Measurements from ENCODE around the gene KRT80.

KRT80 gene

DNA sequence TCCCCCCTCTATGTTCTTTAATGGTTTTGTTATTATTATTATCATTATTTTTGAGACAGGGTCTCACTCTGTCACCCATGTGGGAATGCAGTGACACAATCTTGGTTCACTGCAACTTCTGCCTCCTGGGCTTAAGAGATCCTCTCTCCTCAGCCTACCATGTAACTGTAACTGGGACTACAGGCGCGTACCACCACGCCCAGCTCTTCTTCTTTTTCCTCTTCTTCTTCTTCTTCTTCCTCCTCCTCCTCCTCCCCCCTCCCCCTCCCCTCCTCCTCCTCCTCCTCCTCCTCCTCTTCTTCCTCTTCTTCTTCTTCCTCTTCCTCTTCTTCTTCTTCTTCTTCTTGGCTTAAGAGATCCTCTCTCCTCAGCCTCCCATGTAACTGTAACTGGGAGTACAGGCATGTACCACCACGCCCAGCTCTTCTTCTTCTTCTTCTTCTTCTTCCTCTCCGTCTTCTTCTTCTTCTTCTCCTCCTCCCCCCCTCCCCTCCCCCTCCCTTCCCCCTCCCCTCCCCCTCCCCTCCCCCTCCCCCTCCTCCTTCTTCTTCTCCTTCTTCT, 35.9 kb upstream of the KRT80 start:
- no peak overlapping the region for H3K27ac ChIP-seq (ENCODE audit: low read length)
- DNase-seq (ENCODE audit: low read depth, low spot score) = no peak
- no peak overlapping the region for H3K4me3 ChIP-seq (ENCODE audit: low read length)
- H3K4me1 ChIP-seq (ENCODE audit: control insufficient read depth, insufficient read depth, low read length) = peaks cover 7% of the 10 kb centered on the region
- no CpG with 5 or more reads among the region's 5 CpGs for WGBS (ENCODE audit: insufficient coverage, insufficient read length)
- H3K9me3 ChIP-seq (ENCODE audit: control insufficient read depth, insufficient read depth, low read length) = no peaks in the 10 kb centered on the region
- peaks cover 11% of the 10 kb centered on the region; the same call in 1 of the 2 replicates for H3K27me3 ChIP-seq (ENCODE audit: control insufficient read depth, insufficient read depth, low read length)
- H3K36me3 ChIP-seq (ENCODE audit: control insufficient read depth, insufficient read depth, low read length) = no peaks in the 10 kb centered on the region

DNA sequence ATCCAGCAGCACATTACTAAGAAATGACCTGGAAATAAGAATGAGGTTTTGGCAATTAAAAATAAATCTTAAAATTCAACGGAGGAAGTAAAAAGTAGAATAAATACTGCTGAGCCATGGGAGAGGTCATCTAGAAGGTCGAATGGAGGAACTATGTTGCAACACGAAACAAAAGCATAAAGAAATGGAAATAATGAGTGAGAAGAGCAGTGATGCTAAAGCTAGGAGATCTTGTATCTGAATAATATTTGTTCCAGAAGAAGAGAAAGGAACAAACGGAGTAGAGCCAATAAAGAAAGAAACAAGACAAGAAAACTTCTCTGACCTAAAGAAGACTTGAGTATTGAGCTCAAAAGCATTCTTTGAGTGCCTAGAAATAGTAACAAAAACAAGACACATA, 34.6 kb upstream of the KRT80 start:
- H3K36me3 ChIP-seq (ENCODE audit: control insufficient read depth, insufficient read depth, low read length) = no peaks in the 10 kb centered on the region
- H3K4me3 ChIP-seq (ENCODE audit: low read length) = no peak overlapping the region
- H3K27me3 ChIP-seq (ENCODE audit: control insufficient read depth, insufficient read depth, low read length) = no peaks in the 10 kb centered on the region; the same call in 1 of the 2 replicates
- no peak overlapping the region for H3K27ac ChIP-seq (ENCODE audit: low read length)
- no peak for DNase-seq (ENCODE audit: low read depth, low spot score)
- no peaks in the 10 kb centered on the region for H3K9me3 ChIP-seq (ENCODE audit: control insufficient read depth, insufficient read depth, low read length)
- H3K4me1 ChIP-seq (ENCODE audit: control insufficient read depth, insufficient read depth, low read length) = peaks cover 3% of the 10 kb centered on the region; the same call in 1 of the 2 replicates
- WGBS (ENCODE audit: insufficient coverage, insufficient read length) = no CpG with 5 or more reads among the region's 4 CpGs

DNA sequence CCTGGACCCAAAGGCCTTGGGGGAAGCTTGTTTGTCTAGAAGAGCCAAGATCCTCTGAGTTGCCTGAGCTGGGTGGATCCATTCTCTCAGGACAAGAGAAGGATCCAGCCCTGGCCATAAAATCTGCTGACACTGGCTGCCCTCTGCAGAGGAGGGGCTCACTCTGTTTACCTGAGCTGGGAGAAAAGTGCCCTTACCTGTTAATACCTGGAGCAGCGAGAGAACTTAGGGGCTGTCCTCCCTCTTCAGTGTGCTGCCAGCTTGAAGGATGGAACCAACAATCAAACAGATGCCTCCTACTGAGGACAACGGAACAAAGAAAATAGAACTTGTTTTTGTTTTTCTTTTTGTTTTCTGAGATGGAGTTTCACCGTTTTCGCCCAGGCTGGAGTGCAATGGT, 33.9 kb upstream of the KRT80 start:
- no peak for DNase-seq (ENCODE audit: low read depth, low spot score)
- Histone ChIP-seq H3K4me1 (ENCODE audit: control insufficient read depth, insufficient read depth, low read length) (no peaks in the 10 kb centered on the region), H3K27ac (ENCODE audit: low read length) (no peak overlapping the region), H3K36me3 (ENCODE audit: control insufficient read depth, insufficient read depth, low read length) (no peaks in the 10 kb centered on the region), H3K27me3 (ENCODE audit: control insufficient read depth, insufficient read depth, low read length) (no peaks in the 10 kb centered on the region), H3K9me3 (ENCODE audit: control insufficient read depth, insufficient read depth, low read length) (no peaks in the 10 kb centered on the region), H3K4me3 (ENCODE audit: low read length) (no peak overlapping the region)
- no CpG with 5 or more reads among the region's 4 CpGs for WGBS (ENCODE audit: insufficient coverage, insufficient read length)

DNA sequence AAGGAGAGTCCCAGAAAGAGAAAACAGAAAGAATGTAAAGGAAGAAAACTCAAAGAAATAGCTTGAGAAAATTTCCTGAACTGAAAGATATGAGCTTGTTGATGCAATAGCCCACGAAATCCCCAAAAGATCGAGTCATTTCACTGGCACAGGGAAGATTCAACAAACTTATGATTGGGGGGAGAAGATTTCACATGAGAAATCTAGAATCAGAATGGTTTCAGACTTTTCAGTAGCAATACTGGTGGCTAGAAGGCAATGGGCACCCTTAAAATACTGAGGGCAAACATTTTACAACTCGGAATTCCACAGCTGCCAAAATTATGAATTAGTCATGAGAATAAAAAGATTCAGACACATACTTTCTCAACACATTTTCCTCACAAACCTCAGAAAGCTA, 32.3 kb upstream of the KRT80 start:
- Histone ChIP-seq H3K36me3 (ENCODE audit: control insufficient read depth, insufficient read depth, low read length) (no peaks in the 10 kb centered on the region), H3K27ac (ENCODE audit: low read length) (no peak overlapping the region), H3K9me3 (ENCODE audit: control insufficient read depth, insufficient read depth, low read length) (no peaks in the 10 kb centered on the region), H3K4me3 (ENCODE audit: low read length) (no peak overlapping the region), H3K27me3 (ENCODE audit: control insufficient read depth, insufficient read depth, low read length) (no peaks in the 10 kb centered on the region), H3K4me1 (ENCODE audit: control insufficient read depth, insufficient read depth, low read length) (no peaks in the 10 kb centered on the region)
- DNase-seq (ENCODE audit: low read depth, low spot score) = no peak
- WGBS (ENCODE audit: insufficient coverage, insufficient read length) = no CpG with 5 or more reads among the region's 3 CpGs

DNA sequence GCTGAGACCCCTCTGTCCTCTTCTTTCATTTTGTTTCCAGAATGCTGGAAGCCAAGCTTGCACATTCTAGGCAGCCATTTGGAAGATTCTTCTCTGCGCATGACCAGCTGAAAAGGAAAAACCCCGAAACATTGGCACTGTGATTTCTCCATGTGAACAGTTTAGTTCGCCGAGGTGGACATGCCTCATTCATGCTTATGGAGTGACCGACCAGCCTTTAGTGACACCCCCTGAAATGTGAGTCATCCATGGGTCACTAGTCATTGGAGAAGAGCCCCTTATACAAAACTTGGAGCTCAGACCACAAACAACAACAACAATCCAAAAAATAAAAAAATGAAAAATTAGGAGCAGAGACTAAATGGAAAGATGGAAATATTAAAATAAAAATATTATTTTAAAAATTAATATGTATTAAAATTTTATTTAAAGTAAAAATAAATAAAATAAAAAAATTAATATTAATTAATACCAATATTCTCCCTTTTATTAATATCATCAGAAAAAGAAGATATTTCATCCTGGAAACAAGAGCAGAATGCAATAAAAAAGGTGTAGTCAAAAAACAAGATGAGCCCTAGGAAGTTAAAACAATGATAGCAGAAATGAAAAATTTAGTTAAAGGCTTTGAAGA, 31.7 kb upstream of the KRT80 start:
- Histone ChIP-seq H3K4me1 (ENCODE audit: control insufficient read depth, insufficient read depth, low read length) (no peaks in the 10 kb centered on the region), H3K4me3 (ENCODE audit: low read length) (no peak overlapping the region), H3K9me3 (ENCODE audit: control insufficient read depth, insufficient read depth, low read length) (no peaks in the 10 kb centered on the region), H3K27ac (ENCODE audit: low read length) (no peak overlapping the region), H3K27me3 (ENCODE audit: control insufficient read depth, insufficient read depth, low read length) (no peaks in the 10 kb centered on the region), H3K36me3 (ENCODE audit: control insufficient read depth, insufficient read depth, low read length) (no peaks in the 10 kb centered on the region)
- DNase-seq (ENCODE audit: low read depth, low spot score) = no peak
- WGBS (ENCODE audit: insufficient coverage, insufficient read length) = no CpG with 5 or more reads among the region's 5 CpGs

DNA sequence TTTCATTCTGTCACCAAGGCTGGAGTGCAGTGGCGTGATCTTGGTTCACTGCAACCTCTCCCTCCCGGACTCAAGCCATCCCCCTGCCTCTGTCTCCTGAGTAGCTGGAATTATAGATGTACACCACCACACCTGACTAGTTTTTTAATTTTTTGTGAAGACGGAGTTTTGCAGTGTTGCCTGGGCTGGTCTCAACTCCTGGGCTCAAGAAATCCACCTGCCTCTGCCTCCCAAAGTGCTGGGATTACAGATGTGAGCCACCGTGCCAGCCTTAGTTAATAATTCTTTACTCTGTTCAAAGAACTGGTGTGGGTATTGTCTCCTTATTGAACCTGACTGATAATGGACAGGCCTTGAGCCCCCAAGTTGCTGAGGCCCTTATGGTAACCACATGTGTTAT, 30.9 kb upstream of the KRT80 start:
- Histone ChIP-seq H3K4me3 (ENCODE audit: low read length) (no peak overlapping the region), H3K27me3 (ENCODE audit: control insufficient read depth, insufficient read depth, low read length) (no peaks in the 10 kb centered on the region), H3K9me3 (ENCODE audit: control insufficient read depth, insufficient read depth, low read length) (no peaks in the 10 kb centered on the region), H3K4me1 (ENCODE audit: control insufficient read depth, insufficient read depth, low read length) (no peaks in the 10 kb centered on the region), H3K36me3 (ENCODE audit: control insufficient read depth, insufficient read depth, low read length) (no peaks in the 10 kb centered on the region), H3K27ac (ENCODE audit: low read length) (no peak overlapping the region)
- WGBS (ENCODE audit: insufficient coverage, insufficient read length) = no CpG with 5 or more reads among the region's 4 CpGs
- no peak for DNase-seq (ENCODE audit: low read depth, low spot score)

DNA sequence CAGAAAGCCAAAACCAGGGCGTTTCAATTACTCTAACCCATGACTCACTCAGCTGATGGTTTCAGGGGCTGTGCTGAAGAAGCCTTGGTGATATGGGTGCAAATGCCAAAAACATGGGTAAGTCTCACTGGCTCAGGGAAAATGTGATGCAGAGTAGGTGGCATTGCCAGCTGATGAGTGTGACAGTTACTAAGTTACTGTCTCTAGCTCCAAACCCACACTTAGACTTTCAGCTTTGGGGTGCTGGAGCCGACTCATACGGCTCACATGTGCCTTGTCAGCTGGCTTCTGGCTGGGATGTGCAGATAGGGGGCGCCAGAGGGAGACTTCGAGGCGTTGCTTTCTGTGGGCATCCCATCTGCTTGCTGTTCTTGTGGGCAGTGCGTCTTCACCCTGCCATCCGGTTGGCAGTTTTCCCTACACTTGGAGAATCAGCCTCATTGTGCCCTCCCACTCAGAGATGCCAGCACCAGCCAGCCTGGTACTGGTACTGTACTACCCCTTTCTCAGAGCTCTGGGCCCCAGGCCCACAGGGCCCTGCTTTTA, 30.2 kb upstream of the KRT80 start:
- Histone ChIP-seq H3K27me3 (ENCODE audit: control insufficient read depth, insufficient read depth, low read length) (no peaks in the 10 kb centered on the region), H3K4me1 (ENCODE audit: control insufficient read depth, insufficient read depth, low read length) (no peaks in the 10 kb centered on the region), H3K9me3 (ENCODE audit: control insufficient read depth, insufficient read depth, low read length) (no peaks in the 10 kb centered on the region), H3K36me3 (ENCODE audit: control insufficient read depth, insufficient read depth, low read length) (no peaks in the 10 kb centered on the region), H3K27ac (ENCODE audit: low read length) (no peak overlapping the region), H3K4me3 (ENCODE audit: low read length) (no peak overlapping the region)
- no CpG with 5 or more reads among the region's 8 CpGs for WGBS (ENCODE audit: insufficient coverage, insufficient read length)
- DNase-seq (ENCODE audit: low read depth, low spot score) = peak; percentile 66

DNA sequence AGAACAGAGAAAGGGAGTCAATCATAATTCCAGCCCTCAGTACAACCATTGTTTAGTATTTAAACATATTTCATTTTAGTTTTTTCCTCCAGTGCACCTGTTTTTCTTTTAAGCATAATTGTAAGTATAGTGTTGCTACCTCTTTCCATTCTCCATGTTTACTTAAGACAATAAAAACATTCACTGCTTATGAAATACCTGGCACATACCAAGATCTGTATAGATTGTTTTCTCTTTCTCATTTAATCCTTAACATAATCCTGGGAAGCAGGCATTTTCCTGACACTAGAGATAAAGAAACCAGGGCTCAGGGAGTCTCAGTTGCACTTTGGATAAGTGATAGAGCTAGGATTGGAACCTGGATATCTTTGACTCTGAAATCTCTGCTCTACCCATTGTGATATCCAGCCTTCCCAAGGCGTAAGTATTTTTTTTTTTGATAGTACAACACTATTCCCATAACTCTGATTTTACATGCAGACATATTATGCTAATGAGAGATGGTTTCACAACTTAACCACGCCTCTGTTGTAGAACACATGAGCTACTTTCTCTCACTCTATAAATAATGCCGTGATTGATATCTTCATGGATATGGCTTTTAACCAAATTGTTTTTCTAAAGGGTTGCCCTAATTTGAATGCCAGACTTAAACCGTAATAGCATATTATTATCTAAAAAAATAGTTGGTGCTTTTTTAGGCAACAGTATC, 29.4 kb upstream of the KRT80 start:
- Histone ChIP-seq H3K27me3 (ENCODE audit: control insufficient read depth, insufficient read depth, low read length) (no peaks in the 10 kb centered on the region), H3K4me1 (ENCODE audit: control insufficient read depth, insufficient read depth, low read length) (no peaks in the 10 kb centered on the region), H3K4me3 (ENCODE audit: low read length) (no peak overlapping the region), H3K36me3 (ENCODE audit: control insufficient read depth, insufficient read depth, low read length) (no peaks in the 10 kb centered on the region), H3K9me3 (ENCODE audit: control insufficient read depth, insufficient read depth, low read length) (no peaks in the 10 kb centered on the region), H3K27ac (ENCODE audit: low read length) (no peak overlapping the region)
- WGBS (ENCODE audit: insufficient coverage, insufficient read length) = no CpG with 5 or more reads among the region's 4 CpGs
- no peak for DNase-seq (ENCODE audit: low read depth, low spot score)

DNA sequence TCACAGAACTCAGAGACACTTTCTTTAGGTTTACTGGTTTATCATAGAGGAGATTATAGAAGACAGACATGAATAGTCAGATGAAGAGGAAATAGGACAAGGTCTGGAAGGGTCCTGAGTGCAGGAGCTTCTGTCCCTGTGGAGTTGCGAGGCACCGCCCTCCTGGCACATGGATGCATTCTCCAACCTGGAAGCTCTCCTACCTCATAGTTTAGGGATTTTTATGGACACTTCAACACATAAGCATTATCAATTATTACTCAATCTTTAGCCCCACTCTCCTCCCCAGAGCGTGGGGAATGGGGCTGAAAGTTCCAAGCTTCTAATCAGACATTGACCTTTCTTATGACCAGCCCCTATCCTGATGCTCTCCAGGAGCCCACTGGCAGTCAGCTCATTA, 28.7 kb upstream of the KRT80 start:
- H3K27ac ChIP-seq (ENCODE audit: low read length) = no peak overlapping the region
- WGBS (ENCODE audit: insufficient coverage, insufficient read length) = no CpG with 5 or more reads among the region's 3 CpGs
- no peaks in the 10 kb centered on the region for H3K36me3 ChIP-seq (ENCODE audit: control insufficient read depth, insufficient read depth, low read length)
- H3K9me3 ChIP-seq (ENCODE audit: control insufficient read depth, insufficient read depth, low read length) = no peaks in the 10 kb centered on the region
- no peaks in the 10 kb centered on the region for H3K4me1 ChIP-seq (ENCODE audit: control insufficient read depth, insufficient read depth, low read length)
- no peaks in the 10 kb centered on the region for H3K27me3 ChIP-seq (ENCODE audit: control insufficient read depth, insufficient read depth, low read length)
- H3K4me3 ChIP-seq (ENCODE audit: low read length) = no peak overlapping the region
- no peak for DNase-seq (ENCODE audit: low read depth, low spot score)

DNA sequence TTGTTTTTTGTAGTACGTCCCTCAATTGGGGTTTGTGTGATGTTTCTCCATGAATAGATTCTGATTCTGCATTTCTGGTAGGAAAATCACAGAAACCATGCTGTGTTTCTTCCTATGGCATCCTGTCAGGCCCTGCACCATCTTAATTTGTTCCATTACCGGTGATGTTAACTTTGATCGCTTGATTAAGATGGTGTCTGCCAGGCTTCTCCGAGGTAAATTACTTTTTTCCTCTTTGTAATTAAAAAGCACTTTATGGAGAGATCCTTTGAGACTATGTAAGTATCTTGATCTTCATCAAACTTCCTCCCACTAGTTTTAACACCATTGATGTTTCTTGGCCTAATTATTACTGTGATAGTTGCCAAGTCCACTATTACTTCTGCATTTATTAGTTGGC, 26.2 kb upstream of the KRT80 start:
- H3K9me3 ChIP-seq (ENCODE audit: control insufficient read depth, insufficient read depth, low read length) = no peaks in the 10 kb centered on the region
- no peak overlapping the region for H3K27ac ChIP-seq (ENCODE audit: low read length)
- H3K27me3 ChIP-seq (ENCODE audit: control insufficient read depth, insufficient read depth, low read length) = no peaks in the 10 kb centered on the region
- H3K4me3 ChIP-seq (ENCODE audit: low read length) = no peak overlapping the region
- no CpG with 5 or more reads among the region's 4 CpGs for WGBS (ENCODE audit: insufficient coverage, insufficient read length)
- H3K36me3 ChIP-seq (ENCODE audit: control insufficient read depth, insufficient read depth, low read length) = no peaks in the 10 kb centered on the region
- DNase-seq (ENCODE audit: low read depth, low spot score) = no peak
- H3K4me1 ChIP-seq (ENCODE audit: control insufficient read depth, insufficient read depth, low read length) = no peaks in the 10 kb centered on the region

Measured in iPS DF 6.9 (cell line).